ENCODE data around the gene KCNH6. TPM values are rescaled to one million over a fixed set of nuclear protein-coding genes. Genes with fewer than 3 reads are reported as not detected.

KCNH6 gene
- total and polyA plus RNA-seq, 9 of the 15 experiments (the other 6 are each of a cell fraction or from before 2014, with no cell fraction given) = not detected

DNA sequence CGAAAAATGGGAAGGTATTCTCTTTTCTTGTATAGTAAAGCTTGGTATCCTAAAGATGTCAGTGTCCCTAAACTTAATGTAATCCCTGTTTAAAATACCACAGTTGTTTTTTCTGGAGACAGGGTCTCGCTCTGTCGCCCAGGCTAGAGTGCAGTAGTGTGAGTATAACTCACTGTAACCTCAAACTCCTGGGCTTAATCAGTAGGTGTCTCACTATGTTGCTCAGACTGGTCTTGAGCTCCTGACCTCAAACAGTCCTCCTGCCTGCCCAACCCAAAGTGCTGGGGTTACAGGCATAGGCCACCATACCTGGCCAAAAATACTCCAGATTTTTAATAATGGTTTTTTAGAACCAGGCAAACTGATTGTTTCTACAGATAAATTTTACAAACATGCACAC lies 35.3 kb downstream of the KCNH6 start:
- H3K36me3 ChIP-seq (ENCODE audit: control insufficient read depth, insufficient read depth, low read length) = peaks cover 31% of the 10 kb centered on the region
- no peak overlapping the region for H3K4me3 ChIP-seq
- H3K27ac ChIP-seq (ENCODE audit: extremely low read depth, low read depth, low read length) = no peak overlapping the region
- in situ Hi-C loops (cut with MboI) (no loop called here), intact Hi-C loops (cut with micrococcal nuclease) (no loop called here)
- H3K4me2 ChIP-seq (ENCODE audit: insufficient read depth, low read length) = no peak overlapping the region
- FAIRE-seq (no peak), DNase-seq (ENCODE audit: extremely low read depth in 1 of 4, low spot score in 3 of 4) (no peak), ATAC-seq (peak; percentile 68)
- no peak overlapping the region for H2AFZ ChIP-seq (ENCODE audit: low read depth, low read length)
- ChIA-PET POLR2A (interaction anchor here (0.5 to 1.5 kb wide), 2 partner anchors 9 to 32 kb away, joined by 3 to 5 read pairs; partner anchors contain the start of gene DCAF7), CTCF (ENCODE audit: low intra/inter-chr PET ratio) (no interaction called here)
- H3K27me3 ChIP-seq (ENCODE audit: control insufficient read depth in 2 of 2, insufficient read depth in 2 of 2, low read length in 2 of 2) = no peaks in the 10 kb centered on the region
- no TSS peak for BruUV-seq (replicated peaks)
- WGBS (ENCODE audit: insufficient coverage, low coverage, missing lambda C conversion rate) = 71% methylated on average over 3 of the region's 3 CpGs
- peaks cover 95% of the 10 kb centered on the region for H3K79me2 ChIP-seq (ENCODE audit: control insufficient read depth, insufficient read depth, low read length)
- peaks cover 17% of the 10 kb centered on the region for H4K20me1 ChIP-seq (replicated peaks; ENCODE audit: control insufficient read depth, insufficient read depth, low read length)
- TF ChIP-seq, protein P1, sequence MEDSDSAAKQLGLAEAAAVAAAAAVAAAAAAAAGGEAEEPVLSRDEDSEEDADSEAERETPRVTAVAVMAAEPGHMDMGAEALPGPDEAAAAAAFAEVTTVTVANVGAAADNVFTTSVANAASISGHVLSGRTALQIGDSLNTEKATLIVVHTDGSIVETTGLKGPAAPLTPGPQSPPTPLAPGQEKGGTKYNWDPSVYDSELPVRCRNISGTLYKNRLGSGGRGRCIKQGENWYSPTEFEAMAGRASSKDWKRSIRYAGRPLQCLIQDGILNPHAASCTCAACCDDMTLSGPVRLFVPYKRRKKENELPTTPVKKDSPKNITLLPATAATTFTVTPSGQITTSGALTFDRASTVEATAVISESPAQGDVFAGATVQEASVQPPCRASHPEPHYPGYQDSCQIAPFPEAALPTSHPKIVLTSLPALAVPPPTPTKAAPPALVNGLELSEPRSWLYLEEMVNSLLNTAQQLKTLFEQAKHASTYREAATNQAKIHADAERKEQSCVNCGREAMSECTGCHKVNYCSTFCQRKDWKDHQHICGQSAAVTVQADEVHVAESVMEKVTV (CRISPR knock-in tag; IDR thresholded peaks at IDR 0.05) = no peak
- no peak for TF ChIP-seq TCF3 (CRISPR knock-in tag; IDR thresholded peaks at IDR 0.05)
- no peak for TF ChIP-seq MCM5 (IDR thresholded peaks at IDR 0.05; ENCODE audit: low read depth)
- no peak for TF ChIP-seq SUPT5H (IDR thresholded peaks at IDR 0.05)
- no peak for TF ChIP-seq ELF4 (CRISPR knock-in tag; IDR thresholded peaks at IDR 0.05)
- TF ChIP-seq ZNF695 (CRISPR knock-in tag; IDR thresholded peaks at IDR 0.05) = no peak
- H3K9ac ChIP-seq (ENCODE audit: insufficient read depth in 1 of 2, low read depth in 2 of 2, low read length in 2 of 2) = no peak overlapping the region
- no peaks in the 10 kb centered on the region for H3K9me3 ChIP-seq (replicated peaks; ENCODE audit: control insufficient read depth, insufficient read depth, low read depth, low read length)
- no peaks in the 10 kb centered on the region for H3K9me1 ChIP-seq (ENCODE audit: control insufficient read depth, insufficient read depth, low read length)
- H3K4me1 ChIP-seq (replicated peaks in 1 of 2; ENCODE audit: control insufficient read depth in 2 of 2, insufficient read depth in 2 of 2, low read length in 2 of 2) = peaks cover 0 to 13% of the 10 kb centered on the region in 2 experiments; a peak in 4 of 5 replicates
